ENCODE data around the gene POU3F2. TPM values are rescaled to one million over a fixed set of nuclear protein-coding genes. Genes with fewer than 3 reads are reported as not detected.

Gene POU3F2
- total RNA-seq, 1 experiment from 2014 or later = 0.07 TPM

DNA sequence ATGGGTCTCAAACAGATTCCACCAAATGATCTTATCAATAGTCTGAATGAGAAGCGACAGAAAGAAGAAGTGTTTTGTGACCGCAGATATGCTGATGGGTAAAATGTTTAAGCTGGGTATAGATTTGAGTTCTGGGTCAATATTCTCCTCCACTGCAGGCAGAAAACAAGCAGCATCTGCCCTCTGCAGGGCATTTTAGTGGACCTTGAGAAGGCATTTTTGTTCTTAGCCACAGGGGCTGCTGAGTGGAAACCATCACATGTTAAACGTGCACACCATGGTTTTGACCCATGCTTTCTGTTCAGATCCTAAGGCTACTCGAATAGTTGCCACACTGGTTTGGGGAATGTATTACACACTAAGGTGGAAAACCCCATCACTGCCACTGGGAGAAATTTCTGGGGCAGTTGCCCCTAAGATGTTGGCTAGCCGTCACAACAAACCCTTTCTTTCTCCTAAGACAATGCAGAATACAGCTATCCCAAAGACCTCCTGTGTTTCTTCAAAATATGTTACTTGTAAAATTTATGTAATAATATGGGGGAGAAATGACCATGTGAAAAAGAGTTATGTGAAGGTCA is 5.5 kb downstream of the POU3F2 start:
- Histone ChIP-seq H3K9me2 (replicated peaks; ENCODE audit: low read length) (no peaks in the 10 kb centered on the region), H3F3A (ENCODE audit: low read length, unreplicated experiment) (no peaks in the 10 kb centered on the region), H3K27me3 (ENCODE audit: low read length) (peaks cover 95% of the 10 kb centered on the region), H3K36me3 (ENCODE audit: low read depth, low read length) (no peaks in the 10 kb centered on the region), H3K79me2 (ENCODE audit: low read length) (no peaks in the 10 kb centered on the region), H3K4me3 (ENCODE audit: low read length) (no peak overlapping the region), H3K9ac (ENCODE audit: low read length) (no peak overlapping the region), H4K20me1 (ENCODE audit: low read length) (no peaks in the 10 kb centered on the region), H3K9me3 (ENCODE audit: low read length) (no peaks in the 10 kb centered on the region), H3K4me2 (ENCODE audit: low read length) (no peak overlapping the region), H3K27ac (ENCODE audit: low read length) (no peak overlapping the region), H2AFZ (ENCODE audit: low read length) (no peak overlapping the region), H3K4me1 (ENCODE audit: insufficient read depth, low read length) (no peaks in the 10 kb centered on the region)
- POLR2A ChIA-PET (ENCODE audit: unreplicated experiment) = interaction anchor here (0.6 kb wide), 1 partner anchor 36 kb away, joined by 5 read pairs; no protein-coding TSS in a partner anchor
- BruUV-seq (replicated peaks) = no TSS peak
- DNase-seq (peak; percentile 41), ATAC-seq (peak; percentile 56)
- intact Hi-C loops (cut with micrococcal nuclease) = no loop called here
- CTCF ChIA-PET = no interaction called here
- no peak for TF ChIP-seq EZH2 (IDR thresholded peaks at IDR 0.05; ENCODE audit: low read length, unreplicated experiment)
- TF ChIP-seq, protein P1, sequence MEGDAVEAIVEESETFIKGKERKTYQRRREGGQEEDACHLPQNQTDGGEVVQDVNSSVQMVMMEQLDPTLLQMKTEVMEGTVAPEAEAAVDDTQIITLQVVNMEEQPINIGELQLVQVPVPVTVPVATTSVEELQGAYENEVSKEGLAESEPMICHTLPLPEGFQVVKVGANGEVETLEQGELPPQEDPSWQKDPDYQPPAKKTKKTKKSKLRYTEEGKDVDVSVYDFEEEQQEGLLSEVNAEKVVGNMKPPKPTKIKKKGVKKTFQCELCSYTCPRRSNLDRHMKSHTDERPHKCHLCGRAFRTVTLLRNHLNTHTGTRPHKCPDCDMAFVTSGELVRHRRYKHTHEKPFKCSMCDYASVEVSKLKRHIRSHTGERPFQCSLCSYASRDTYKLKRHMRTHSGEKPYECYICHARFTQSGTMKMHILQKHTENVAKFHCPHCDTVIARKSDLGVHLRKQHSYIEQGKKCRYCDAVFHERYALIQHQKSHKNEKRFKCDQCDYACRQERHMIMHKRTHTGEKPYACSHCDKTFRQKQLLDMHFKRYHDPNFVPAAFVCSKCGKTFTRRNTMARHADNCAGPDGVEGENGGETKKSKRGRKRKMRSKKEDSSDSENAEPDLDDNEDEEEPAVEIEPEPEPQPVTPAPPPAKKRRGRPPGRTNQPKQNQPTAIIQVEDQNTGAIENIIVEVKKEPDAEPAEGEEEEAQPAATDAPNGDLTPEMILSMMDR (conservative IDR thresholded peaks at IDR 0.05; ENCODE audit: low read depth, low read length) = peak; percentile 53

DNA sequence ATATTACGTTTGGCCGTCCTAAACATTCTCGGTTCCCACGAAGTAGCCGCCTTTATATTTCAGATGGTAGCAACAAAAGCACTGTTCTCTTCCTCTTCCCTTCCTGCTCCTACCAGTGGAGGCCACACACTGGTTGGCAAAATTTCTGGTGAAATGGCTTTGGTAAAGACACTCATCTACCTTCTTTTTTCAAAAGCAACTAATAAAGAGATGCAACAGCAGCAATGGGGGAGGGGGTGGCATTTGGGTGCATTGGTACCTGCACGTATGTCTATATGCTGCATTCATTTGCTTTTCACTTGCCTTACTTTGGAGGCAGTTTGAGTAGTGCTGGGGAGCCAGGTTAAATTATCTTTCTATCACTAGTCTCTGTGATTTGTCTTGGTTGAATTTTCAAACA is 6.0 kb downstream of the POU3F2 start:
- Histone ChIP-seq H4K20me1 (ENCODE audit: low read length) (no peaks in the 10 kb centered on the region), H3K9me3 (ENCODE audit: low read length) (no peaks in the 10 kb centered on the region), H3K27me3 (ENCODE audit: low read length) (peaks cover 96% of the 10 kb centered on the region), H3K4me3 (ENCODE audit: low read length) (no peak overlapping the region), H3K27ac (ENCODE audit: low read length) (no peak overlapping the region), H3K9me2 (replicated peaks; ENCODE audit: low read length) (no peaks in the 10 kb centered on the region), H3K4me2 (ENCODE audit: low read length) (no peak overlapping the region), H3K79me2 (ENCODE audit: low read length) (no peaks in the 10 kb centered on the region), H3K9ac (ENCODE audit: low read length) (no peak overlapping the region), H3K4me1 (ENCODE audit: insufficient read depth, low read length) (no peaks in the 10 kb centered on the region), H3K36me3 (ENCODE audit: low read depth, low read length) (no peaks in the 10 kb centered on the region), H3F3A (ENCODE audit: low read length, unreplicated experiment) (no peaks in the 10 kb centered on the region), H2AFZ (ENCODE audit: low read length) (no peak overlapping the region)
- ATAC-seq = no peak
- intact Hi-C loops (cut with micrococcal nuclease) = no loop called here
- TF ChIP-seq, protein P1 (conservative IDR thresholded peaks at IDR 0.05; ENCODE audit: low read depth, low read length) = no peak
- ChIA-PET CTCF (no interaction called here), POLR2A (ENCODE audit: unreplicated experiment) (interaction anchor here (0.6 kb wide), 1 partner anchor 36 kb away, joined by 5 read pairs; no protein-coding TSS in a partner anchor)
- no TSS peak for BruUV-seq (replicated peaks)
- DNase-seq = no peak

DNA sequence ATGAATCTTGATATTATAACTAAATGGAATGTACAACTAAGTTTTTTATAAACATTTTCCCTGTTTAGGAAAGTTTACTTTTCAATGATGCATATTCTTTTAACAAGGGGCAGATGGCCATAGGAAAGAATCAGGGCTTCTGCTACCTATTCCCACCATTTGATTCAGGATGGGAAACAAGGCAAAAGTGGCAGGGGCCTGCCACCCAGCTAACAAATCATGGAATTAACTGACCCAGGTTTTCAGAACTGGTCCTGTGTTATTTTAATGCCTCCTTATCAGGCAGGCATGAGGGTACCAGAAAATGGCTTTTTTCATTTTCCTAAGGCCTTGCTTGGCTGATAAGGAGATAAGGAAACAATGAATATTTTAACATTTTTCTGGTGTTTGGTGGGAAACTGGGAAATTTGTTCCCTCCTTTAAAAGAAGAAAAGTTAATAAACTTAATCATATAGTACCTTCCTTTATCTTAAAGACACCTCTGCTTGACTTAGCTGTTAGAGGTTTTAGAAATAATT is 6.7 kb downstream of the POU3F2 start:
- H3K79me2 ChIP-seq (ENCODE audit: low read length) = no peaks in the 10 kb centered on the region
- H3K27me3 ChIP-seq (ENCODE audit: low read length) = peaks cover 93% of the 10 kb centered on the region
- intact Hi-C loops (cut with micrococcal nuclease) = no loop called here
- no TSS peak for BruUV-seq (replicated peaks)
- no peaks in the 10 kb centered on the region for H3F3A ChIP-seq (ENCODE audit: low read length, unreplicated experiment)
- no peak for ATAC-seq
- CTCF ChIA-PET = no interaction called here
- no peak for DNase-seq
- no peaks in the 10 kb centered on the region for H3K36me3 ChIP-seq (ENCODE audit: low read depth, low read length)
- no peaks in the 10 kb centered on the region for H4K20me1 ChIP-seq (ENCODE audit: low read length)
- TF ChIP-seq EZH2 (IDR thresholded peaks at IDR 0.05; ENCODE audit: low read length, unreplicated experiment) = no peak
- TF ChIP-seq, protein P1 (conservative IDR thresholded peaks at IDR 0.05; ENCODE audit: low read depth, low read length) = no peak
- no peak for TF ChIP-seq EZH2phosphoT487 (IDR thresholded peaks at IDR 0.05; ENCODE audit: borderline replicate concordance, low read length)
- H3K9me2 ChIP-seq (replicated peaks; ENCODE audit: low read length) = no peaks in the 10 kb centered on the region
- H3K4me3 ChIP-seq (ENCODE audit: low read length) = no peak overlapping the region
- H3K9ac ChIP-seq (ENCODE audit: low read length) = no peak overlapping the region
- H2AFZ ChIP-seq (ENCODE audit: low read length) = no peak overlapping the region
- H3K4me2 ChIP-seq (ENCODE audit: low read length) = no peak overlapping the region
- H3K4me1 ChIP-seq (ENCODE audit: insufficient read depth, low read length) = no peaks in the 10 kb centered on the region
- no peak overlapping the region for H3K27ac ChIP-seq (ENCODE audit: low read length)
- no peaks in the 10 kb centered on the region for H3K9me3 ChIP-seq (ENCODE audit: low read length)
- POLR2A ChIA-PET (ENCODE audit: unreplicated experiment) = no interaction called here

Measured in PC-3 (cell line).